ENCODE measurements around the gene ERI3. TPM values are rescaled to one million over a fixed set of nuclear protein-coding genes. Genes with fewer than 3 reads are reported as not detected.

ERI3 gene
- total RNA-seq, 1 donor: 50.0 TPM

- H3K4me3 ChIP-seq (ENCODE audit: low read depth, low read length): no peak overlapping the region
- peak; percentile 2 for DNase-seq (ENCODE audit: low read depth)
- no peak for TF ChIP-seq CTCF (IDR thresholded peaks at IDR 0.05; ENCODE audit: insufficient read depth, low read length)
Observed at GRCh38 chr1:44249543-44249942, 105.5 kb downstream of the ERI3 start.

GRCh38 chr1:44246806-44247205 is 108.3 kb downstream of the ERI3 start:
- DNase-seq (ENCODE audit: low read depth): no peak
- no peak overlapping the region for H3K4me3 ChIP-seq (ENCODE audit: low read depth, low read length)
- TF ChIP-seq CTCF (IDR thresholded peaks at IDR 0.05; ENCODE audit: insufficient read depth, low read length): no peak

- H3K4me3 ChIP-seq (ENCODE audit: low read depth, low read length): no peak overlapping the region
- no peak for DNase-seq (ENCODE audit: low read depth)
- no peak for TF ChIP-seq CTCF (IDR thresholded peaks at IDR 0.05; ENCODE audit: insufficient read depth, low read length)
Observed at GRCh38 chr1:44244986-44245385, 110.1 kb downstream of the ERI3 start.

- DNase-seq (ENCODE audit: low read depth): no peak
- TF ChIP-seq CTCF (IDR thresholded peaks at IDR 0.05; ENCODE audit: insufficient read depth, low read length): no peak
- H3K4me3 ChIP-seq (ENCODE audit: low read depth, low read length): no peak overlapping the region
Observed at GRCh38 chr1:44243782-44244495, 111.1 kb downstream of the ERI3 start.

- DNase-seq (ENCODE audit: low read depth): no peak
- no peak for TF ChIP-seq CTCF (IDR thresholded peaks at IDR 0.05; ENCODE audit: insufficient read depth, low read length)
Observed at GRCh38 chr1:44242746-44243145, 112.3 kb downstream of the ERI3 start.

GRCh38 chr1:44240802-44241671 is 114.0 kb downstream of the ERI3 start:
- no peak for TF ChIP-seq CTCF (IDR thresholded peaks at IDR 0.05; ENCODE audit: insufficient read depth, low read length)
- DNase-seq (ENCODE audit: low read depth): no peak
- H3K4me3 ChIP-seq (ENCODE audit: low read depth, low read length): no peak overlapping the region

More at GRCh38 chr1:44242746-44243145, 112.3 kb downstream of the ERI3 start:
- no peak overlapping the region for H3K4me3 ChIP-seq (ENCODE audit: low read depth, low read length)
